CD4-positive, alpha-beta T cell treated with Interferon gamma for 1 hour (primary cell): ENCODE results near the gene CABP2.
"Not testable (repeated sequence)": the region's sequence is repeated elsewhere in the genome, so short reads cannot be mapped to it uniquely, and the experiment has no call there.

ENCODE experiments used
- DNase-seq: peaks from one replicate; pipeline ENCODE4 v3.0.0-alpha.2; 2020

The CABP2 gene

DNA sequence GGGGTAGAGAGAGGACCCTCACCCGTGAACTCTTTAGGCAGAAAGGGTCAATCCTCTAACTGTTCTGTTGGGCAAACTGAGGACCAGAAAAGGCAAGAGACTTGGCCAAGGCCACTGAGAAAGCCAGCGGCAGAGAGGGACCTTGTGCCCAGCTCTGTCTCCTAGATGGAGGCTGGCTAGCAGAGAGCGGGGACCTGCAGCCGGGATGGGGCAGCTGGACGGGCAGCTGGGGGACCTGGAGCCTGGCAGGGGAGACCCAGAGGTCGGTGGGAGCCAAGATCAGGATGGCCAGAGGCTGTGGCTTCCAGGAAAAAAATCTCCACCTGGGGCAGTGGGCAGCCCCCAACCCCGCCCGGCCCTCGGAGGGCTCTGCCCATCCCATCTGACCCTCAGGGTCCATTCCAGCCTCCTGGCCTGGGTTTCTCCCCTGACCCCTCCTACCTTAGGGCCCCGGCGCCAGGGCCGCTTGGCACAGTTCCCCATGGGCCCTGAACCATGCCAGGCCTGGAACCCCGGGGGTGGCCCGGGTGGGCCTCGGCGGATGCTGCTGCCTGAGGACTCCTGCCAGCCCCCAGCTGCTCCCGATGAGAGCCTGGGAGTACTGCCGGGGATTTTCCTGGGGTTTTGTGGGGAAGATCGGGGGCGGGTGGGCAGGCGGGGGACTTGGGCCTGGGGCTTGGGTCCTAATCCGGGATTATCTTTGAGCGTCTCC is at the start of gene CABP2:
CABP2 (minus strand) TSS at position 603 of the 712 bp plus-strand sequence; CDS start at position 483, 120 bp downstream.
- DNase-seq = no peak

DNA sequence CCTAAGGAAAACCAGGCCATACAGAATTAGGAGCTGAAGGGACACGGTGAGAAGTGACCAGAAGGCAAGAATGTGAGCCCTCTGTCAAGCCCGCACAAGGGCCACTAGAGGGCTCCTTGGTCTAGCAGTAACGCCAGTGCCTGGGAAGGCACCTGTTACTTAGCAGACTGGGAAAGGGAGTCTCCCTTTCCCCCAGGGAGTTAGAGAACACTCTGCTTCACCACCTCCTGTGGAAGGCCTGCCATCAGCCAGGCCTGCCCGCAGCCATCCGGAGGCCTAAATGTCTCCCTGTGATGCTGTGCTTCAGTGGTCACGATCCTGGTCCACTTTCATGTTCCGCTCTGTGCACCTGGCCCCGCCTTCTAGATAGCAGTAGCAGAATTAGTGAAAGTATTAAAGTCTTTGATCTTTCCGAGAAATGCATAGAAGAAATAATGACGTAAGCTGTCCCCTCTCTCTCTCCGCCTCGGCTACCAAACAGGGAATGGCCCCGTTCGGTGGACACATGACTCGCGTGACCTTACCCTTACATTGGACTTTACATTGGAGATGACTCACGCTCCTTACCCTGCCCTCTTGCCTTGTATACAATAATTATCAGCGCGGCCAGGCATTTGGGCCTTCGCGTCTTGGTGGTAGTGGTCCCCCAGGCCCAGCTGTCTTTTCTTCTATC is 49.6 kb upstream of the CABP2 start:
- peak; percentile 49 for DNase-seq

DNA sequence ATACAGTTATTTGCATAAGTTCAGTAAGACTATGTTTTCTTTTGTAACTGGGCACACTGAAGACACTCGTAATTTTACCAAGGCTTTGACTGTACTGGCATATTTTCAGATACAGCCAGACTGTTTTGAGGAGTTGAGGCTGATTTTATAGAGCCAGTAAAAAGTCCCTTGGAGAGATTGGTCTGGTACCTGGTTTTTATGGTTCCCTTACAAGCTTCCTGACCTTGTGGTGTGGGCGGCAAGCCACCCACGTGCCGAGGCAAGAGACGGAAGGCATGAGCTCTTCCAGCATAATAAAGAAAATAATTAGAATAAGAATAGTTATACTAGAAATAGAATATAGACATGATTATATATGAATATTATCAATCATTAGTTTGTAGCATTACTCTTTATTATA is 49.1 kb upstream of the CABP2 start:
- no peak for DNase-seq

DNA sequence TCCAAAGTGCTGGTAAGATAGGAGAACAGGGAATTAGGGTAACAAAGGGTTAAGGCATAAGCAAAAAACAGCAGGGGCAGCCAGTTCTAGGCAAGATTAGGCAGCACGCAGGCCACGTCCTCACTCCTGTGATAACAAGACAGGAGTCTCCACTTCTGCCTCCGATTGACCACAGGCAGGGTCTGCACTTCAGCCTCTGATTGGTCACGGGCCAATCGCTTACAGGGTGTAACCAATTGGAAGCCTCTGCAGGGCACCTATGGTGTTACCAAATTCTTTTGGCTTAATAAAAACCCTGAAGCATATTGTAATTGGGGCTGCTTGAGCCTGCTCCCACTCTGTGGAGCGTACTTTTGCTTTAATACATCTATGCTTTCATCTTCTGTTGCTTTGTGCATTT is 48.2 kb upstream of the CABP2 start:
- no peak for DNase-seq

DNA sequence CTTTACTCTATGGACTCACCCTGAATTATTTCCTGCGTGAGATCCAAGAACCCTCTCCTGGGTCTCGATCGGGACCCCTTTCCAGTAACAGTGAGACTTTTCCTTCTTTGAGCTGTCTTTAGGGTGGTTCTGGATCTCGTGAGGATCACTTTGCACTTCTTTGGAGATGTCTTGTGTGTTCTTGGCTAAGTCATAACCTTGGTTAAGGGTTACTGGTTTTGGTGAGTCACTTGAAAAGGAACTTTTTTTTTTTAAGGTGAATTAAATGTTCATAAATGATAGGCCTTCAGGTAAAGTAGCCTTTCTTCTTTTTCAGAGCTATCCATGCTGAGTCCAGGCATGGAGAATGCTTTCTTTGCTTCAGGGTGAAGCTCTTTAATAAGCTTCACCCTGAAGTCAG is 41.0 kb upstream of the CABP2 start:
- DNase-seq = no peak

DNA sequence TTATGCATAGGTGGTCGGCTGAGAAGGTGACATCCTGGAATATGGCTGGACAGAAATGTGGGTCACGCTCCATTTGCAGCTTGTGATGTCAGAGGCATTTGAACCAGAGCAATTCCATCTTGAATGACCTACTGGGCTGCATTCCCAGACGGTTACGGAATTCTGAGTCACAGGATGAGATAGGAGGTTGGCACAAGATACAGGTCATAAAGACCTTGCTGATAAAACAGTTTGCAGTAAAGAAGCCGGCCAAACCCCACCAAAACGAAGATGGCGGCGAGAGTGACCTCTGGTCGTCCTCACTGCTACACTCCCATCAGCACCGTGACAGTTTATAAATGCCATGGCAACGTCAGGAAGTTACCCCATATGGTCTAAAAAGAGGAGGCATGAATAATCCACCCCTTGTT is 40.5 kb upstream of the CABP2 start:
- not testable (repeated sequence) for DNase-seq

DNA sequence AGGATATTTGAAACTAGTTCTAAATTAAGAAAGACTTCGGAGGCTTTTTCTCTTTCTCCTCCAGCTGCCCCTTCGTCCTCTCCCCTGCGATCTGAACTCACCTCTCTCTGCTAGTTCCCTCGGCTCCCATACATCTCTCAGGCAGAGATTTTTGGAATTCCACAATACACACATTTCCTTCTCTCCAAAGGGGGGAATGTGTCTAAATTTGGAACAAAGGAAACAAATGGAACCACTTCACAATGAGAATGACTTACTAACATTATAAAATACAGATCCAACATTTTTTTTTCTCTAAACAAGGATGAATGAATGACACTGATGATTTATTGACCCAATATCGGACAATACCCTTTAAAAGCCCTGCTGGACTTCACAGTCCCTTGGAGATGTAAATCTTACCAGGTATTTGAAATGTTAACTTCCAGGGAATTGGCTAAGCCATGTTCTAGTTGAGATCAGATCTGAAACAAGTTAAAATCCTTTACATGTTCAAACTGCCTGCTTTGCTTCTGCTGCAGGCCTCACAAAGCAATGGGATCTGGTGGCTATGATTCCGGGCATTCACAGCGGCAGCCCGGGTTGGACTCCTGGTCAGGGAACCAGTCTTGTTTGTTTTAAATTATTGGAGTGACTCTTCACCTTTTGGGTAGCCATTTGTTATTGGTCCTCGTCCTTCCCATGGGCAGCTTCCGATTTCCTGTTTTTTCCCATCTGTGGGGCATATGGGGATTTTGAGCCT is 39.9 kb upstream of the CABP2 start:
- DNase-seq = no peak

DNA sequence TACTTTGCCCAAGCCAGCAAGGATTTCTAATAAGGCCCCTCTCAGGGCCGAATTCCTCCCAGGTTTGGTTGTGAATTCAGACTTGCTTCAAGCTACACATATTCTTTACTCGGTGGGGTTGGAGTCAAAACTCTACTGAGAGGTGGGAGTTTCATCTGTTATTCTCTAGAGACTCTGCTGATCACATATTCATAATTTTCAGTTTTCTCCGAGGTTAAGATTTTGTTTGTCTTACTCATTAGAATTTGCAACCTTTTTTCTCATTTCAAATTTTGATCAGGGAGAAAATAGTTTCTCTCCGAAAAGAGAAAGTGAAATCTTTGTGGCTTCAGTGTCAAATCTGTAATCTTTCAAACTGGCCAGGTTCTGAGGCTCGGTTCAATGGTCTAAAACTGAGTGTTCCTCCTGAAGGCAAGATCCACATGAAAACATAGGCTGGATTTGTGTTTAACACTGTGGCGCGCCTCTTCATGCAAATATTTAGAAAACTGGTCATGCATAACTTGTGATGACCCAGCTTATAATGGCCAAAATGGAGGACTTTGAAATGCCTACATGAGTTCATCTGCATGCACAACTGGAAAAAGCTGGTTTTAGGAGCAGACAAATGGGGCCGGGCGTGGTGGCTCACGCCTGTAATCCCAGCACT is 38.8 kb upstream of the CABP2 start:
- no peak for DNase-seq

DNA sequence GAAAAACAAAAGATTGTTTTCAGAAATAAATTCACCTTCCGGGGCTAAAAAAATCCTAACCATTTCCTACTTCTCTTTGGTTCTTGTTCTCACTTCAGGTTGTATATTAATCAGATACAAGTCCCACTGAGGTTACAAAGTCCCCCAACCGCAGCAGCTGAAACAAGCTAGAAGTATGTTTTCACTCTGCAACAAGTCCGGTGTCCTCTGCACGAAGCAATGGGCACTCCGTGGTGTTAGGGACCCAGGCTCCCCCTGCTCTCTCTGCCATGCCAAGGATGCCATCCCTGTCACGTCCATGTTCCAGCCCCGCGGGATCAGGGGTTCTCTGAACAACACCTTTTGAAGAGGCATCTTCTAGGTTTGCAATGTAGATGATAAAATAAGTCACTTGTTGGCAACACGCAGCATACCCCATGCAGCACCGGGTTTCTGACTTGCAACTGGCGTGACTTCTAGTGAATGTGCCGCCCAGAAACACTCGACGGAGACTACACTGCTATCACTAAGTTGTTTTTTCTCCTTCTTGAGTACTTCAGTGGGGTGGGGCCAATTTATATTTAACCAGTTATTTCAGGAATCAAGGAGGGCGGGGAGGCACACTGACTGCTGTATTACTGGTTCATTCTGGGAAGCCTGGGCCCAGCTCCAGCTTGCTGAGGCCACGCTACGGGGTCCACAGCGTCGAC is 35.0 kb upstream of the CABP2 start:
- no peak for DNase-seq

DNA sequence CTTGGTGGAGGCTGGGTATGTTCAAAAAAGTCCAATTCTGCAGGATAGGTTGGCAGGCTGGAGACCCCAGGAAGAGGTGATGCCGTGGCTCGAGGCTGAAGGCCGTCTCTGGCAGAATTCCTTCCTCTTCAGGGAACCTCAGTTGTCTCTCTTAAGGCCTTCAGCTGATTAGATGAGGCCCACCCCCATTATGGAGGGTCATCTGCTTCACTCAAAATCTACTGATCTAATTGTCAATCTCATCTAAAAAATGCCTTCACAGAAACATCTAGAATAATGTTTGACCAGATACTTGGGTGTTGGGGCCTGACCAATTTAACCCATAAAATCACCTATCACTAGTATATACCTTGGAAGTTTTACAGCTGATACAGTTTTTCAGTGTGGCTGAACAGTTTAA is 33.0 kb upstream of the CABP2 start:
- no peak for DNase-seq

DNA sequence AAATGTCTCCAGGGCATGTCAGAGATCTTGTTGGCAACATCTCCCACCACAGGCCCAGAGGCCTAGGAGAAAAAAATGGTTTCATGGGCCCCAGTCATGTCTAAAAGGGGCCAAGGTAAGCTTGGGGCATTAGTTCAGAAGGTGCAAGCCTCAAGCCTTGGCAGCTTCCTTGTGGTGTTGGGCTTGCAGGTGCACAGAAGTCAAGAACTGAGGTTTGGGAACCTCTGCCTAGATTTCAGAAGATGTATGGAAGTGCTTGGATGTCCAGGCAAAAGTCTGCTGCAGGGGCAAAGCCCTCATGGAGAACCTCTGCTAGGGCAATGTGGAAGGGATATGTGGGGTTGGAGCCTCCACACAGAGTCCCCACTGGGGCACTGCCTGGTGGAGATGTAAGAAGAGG is 28.5 kb upstream of the CABP2 start:
- not testable (repeated sequence) for DNase-seq

DNA sequence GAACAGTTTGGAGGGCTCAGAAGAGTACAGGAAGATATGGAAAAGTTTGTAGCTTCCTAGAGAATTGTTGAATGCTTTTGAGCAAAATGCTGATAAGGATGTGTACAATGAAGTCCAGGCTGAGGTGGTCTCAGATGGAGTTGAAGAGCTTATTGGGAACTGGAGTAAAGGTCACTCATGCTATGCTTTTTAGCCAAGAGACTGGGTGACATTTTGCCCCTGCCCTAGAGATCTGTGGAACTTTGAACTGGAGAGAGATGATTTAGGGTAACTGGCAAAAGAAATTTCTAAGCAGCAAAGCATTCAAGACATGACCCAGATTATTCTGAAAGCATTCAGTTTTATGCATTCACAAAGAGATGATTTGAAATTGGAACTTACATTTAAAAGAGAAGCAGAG is 27.9 kb upstream of the CABP2 start:
- DNase-seq = no peak

DNA sequence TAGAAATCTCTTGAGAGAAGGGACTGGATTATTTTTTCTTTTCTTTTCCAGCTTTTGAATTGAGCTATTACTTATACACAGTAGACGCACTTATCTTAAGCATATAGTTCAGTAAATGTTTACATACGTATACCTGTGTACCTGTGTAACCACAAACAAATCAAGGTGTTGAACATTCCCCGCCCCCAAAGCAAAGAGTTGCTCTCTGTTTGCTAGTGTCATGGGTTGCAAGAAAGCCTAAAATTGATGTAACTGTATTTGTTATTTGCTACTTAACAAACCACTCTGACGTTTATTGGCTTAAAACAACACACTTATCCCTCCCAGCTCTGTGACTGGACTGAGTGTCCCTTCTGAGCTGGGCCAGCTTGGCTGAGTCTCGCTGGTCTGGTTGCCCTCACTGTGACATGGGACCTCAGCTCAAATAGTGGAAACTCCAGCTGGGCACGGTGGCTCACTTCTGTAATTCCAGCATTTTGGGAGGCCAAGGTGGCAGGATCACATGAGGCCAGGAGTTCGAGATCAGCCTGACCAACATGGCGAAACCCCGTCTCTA is 25.4 kb upstream of the CABP2 start:
- DNase-seq = no peak

DNA sequence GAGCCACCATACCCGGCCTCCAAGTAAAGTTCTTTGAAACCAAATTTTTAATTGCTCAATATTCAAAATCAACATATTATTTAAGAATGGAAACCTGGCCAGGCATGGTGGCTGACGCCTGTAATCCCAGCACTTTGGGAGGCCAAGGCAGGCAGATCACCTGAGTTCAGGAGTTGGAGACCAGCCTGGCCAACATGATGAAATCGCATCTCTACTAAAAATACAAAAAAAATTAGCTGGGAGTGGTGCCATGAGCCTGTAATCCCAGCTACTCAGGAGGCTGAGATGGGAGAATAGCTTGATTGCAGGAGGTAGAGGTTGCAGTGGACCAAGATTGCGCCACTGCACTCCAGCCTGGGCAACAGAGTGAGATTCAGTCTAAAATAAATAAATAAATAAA is 24.9 kb upstream of the CABP2 start:
- DNase-seq = not testable (repeated sequence)

DNA sequence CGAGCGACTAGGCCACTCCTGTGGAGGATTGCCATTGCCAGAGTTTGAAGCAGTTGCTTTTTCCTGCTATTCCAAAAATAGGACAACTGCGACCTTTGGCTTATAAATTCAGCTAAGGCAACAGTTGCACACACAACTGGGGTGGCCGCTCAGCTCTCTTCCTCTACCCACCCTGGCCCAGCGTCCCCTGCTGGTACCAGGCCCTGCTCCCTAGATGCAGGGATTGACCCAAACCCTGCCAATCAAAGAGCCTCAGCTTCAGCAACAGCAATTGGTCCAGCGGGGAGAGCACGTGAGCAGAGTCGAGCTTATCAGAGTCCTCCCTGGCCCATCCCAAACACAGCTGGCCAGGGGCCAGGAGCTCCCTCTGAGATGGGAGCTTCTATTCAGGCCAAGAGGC is 22.0 kb upstream of the CABP2 start:
- no peak for DNase-seq

DNA sequence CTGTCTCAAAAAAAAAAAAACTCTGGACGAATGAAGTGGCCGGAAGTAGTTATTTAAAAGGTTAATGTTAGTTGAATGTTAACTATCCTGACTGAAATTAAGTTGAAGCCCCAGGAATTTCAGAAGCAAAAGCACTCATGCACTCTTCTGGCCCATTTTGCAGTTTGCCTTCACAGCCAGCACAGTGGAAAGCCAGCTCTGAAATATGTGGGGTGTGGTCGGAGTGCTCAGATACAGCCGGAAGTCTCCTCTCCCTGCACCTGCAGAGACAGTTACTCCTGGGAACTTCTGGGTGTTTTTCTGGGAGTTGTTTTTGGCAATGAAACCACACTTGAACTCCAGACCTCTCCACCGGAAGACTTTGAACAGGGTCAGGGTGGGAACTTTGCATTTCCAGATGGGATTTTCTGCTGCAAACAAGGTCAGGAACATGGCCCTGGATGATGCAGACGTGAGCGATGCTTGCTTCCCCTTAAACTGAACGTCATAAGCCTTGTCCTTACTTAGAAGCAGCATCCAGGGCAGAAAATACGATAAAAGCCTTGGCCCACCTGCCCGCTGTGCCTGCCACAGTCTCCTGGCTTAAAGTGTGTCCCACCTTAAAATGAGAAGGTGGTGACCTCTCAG is 21.5 kb upstream of the CABP2 start:
- DNase-seq = no peak

DNA sequence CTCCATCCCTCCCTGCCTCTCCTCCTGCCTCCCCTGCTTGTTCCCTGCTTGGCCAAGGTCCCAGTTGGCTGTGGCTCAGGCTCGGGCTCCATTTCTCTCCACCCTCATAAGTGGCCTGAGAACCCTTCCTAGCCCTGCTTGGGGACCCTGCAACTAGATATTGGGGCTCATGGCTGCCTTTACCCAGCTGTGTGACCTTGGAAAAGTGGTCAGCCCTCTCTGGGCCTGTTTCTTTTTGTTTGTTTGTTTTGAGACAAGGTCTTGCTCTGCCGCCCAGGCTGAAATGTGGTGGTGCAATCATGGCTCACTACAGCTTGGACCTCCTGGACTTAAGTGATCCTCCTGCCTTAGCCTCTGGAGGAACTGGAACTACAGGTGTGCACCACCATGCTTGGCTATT is 20.3 kb upstream of the CABP2 start:
- no peak for DNase-seq

DNA sequence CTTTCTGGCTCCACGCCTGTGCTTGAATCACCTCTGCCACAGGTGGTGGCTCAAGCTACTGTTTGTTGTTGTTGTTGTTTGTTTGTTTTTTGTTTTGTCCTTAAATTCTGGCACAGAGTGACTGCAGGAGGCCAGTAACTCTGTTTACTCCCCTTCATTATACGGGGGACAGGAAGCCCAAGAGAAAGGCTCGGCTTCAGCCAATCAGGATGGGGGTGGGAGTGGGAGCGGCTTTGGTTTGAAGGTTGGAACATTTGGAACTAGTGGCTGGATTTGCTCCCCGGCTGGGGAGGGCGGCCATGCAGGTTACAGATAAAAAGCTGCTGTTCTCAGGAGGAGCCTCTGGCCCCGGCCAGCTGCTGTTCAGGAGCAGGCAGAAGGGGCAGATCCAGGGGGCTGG is 19.7 kb upstream of the CABP2 start:
- no peak for DNase-seq

DNA sequence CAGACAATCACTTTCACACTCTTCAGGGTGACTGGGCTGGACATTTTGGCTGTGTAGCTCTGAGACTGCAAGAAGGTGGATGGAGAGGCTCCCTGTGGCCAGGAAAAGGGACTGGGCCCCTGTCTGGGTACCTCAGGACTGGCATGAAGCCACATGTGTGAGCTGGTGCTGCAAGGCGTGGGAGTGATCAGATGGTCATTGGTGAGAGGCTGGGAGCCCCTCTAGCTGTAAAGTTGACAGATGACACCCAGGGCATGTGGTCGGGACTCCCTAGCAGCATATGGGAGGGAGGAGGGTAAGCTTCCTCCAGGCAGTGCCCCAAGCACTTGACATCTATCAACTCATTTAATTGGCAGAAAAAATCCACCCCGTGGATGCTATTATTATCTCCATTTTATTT is 18.9 kb upstream of the CABP2 start:
- DNase-seq = no peak

DNA sequence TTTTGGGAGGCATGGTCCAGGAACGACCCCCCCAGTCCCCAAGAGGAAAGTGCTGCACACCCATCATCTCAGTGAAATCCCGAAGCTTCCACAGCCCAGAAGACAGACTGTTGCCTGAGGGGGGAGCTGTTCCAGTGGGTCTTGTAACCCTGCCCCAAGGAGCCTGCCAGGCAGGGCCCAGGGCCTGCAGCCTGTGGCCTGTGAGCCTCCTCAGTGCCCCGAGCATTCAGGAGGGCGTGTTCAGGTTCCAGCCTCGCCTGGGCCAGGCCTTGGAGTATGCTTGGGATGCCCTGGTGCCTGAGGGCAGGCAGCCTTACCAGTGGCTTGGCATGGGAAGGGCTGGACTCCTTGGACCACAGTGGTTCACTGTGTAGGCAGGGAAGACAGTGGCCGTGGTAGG is 18.0 kb upstream of the CABP2 start:
- no peak for DNase-seq

DNA sequence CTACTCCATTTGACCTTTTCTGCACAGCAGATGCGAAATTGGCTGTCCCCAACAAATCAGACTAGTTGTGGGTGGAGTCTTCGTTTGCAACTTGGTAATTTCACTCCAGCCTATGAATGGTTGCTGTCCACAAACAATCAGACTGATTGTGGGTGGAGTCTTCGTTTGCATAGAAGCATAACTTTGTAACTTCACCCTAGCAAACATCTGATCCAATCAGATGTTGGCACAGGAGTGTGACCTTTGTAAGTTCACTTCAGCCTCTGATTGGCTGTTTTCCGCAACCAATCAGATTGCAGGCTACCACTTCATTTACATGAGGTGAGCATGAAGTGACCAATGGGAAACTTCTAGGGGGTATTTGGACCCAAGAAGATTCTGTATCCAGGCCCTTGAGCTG is 16.3 kb upstream of the CABP2 start:
- DNase-seq = no peak

DNA sequence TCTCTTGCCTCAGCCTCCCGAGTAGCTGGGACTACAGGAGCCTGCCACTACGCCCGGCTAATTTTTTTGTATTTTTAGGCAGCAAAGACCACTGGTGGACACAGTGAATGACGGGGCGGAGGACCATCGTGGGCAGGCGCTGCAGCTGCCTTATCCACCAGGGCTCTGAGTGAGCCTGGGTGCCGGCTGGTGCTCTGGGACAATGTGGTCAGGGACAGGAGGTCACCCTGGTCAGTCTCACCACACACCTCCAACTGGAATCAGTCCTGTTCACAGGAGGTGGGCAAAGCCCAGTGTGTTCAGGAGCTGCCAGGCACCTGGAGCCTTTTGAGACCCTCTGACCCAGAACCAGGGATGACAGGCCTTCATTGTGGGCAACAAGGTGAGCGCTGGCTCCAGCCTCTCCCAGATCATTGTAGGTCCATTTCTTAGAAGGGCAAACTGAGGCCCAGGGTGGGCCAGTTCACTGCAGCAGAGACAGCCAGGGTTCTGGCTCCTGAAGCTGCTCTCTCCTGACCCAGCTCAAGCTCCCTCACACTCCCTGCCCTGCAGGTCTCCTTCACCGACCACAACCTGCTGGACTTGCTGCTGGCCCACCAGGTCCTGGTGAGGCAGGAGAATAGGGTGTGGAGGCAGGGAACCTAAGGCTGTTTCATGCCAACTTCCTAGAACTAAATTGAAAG is 15.7 kb upstream of the CABP2 start:
- DNase-seq = no peak
